CD14-positive monocyte (primary cell): Measurements from ENCODE around the gene IER2. TPM values are rescaled to one million over a fixed set of nuclear protein-coding genes. Genes with fewer than 3 reads are reported as not detected.
"Not testable (repeated sequence)": the region's sequence is repeated elsewhere in the genome, so short reads cannot be mapped to it uniquely, and the experiment has no call there.

ENCODE experiments used
- DNase-seq, 3 donors: peaks; one replicate each; pipeline ENCODE4 v3.0.0-alpha.2; 2011 to 2022
- H2AFZ ChIP-seq: 2 replicates; pipeline ENCODE4 v1.6.0; 2012; ENCODE audit warnings: mild to moderate bottlenecking, low read depth, low read length, inconsistent platforms; ENCODE audit not compliant: insufficient read depth, poor library complexity, severe bottlenecking
- H3K27ac ChIP-seq, 2 donors: 1 replicate in 1 of 2; 2 replicates in 1 of 2; pipeline ENCODE4 v1.5.1; 2012 to 2013; ENCODE audit warnings: low read length in 2 of 2, control low read depth in 1 of 2, inconsistent platforms in 1 of 2, low read depth in 1 of 2, mild to moderate bottlenecking in 1 of 2
- H3K27me3 ChIP-seq, 2 donors: one replicate each; pipeline versions ENCODE4 v1.6.0 to v1.6.1; 2011 to 2013; ENCODE audit warnings: low read length in 2 of 2; ENCODE audit not compliant: control insufficient read depth in 2 of 2, insufficient read depth in 2 of 2
- H3K36me3 ChIP-seq, 2 donors: replicated peaks in 1 of 2; 1 replicate in 1 of 2; 2 replicates in 1 of 2; pipeline versions ENCODE4 v1.5.1 to v1.6.1; 2012 to 2013; ENCODE audit warnings: low read length in 2 of 2, control low read depth in 1 of 2, inconsistent platforms in 1 of 2, mild to moderate bottlenecking in 1 of 2; ENCODE audit not compliant: insufficient read depth in 2 of 2, control insufficient read depth in 1 of 2
- H3K4me1 ChIP-seq, 2 donors: 1 replicate in 1 of 2; 2 replicates in 1 of 2; pipeline versions ENCODE4 v1.5.1 to v1.6.1; 2012 to 2013; ENCODE audit warnings: low read length in 2 of 2, control low read depth in 1 of 2, inconsistent platforms in 1 of 2, mild to moderate bottlenecking in 1 of 2, moderate library complexity in 1 of 2; ENCODE audit not compliant: insufficient read depth in 2 of 2, control insufficient read depth in 1 of 2
- H3K4me2 ChIP-seq: replicated peaks from 2 replicates; pipeline ENCODE3; 2012; ENCODE audit warnings: low read length, moderate library complexity, mild to moderate bottlenecking; ENCODE audit not compliant: poor library complexity, severe bottlenecking; ENCODE audit errors: extremely low read depth
- H3K4me3 ChIP-seq, 3 experiments: fragments of 200-600 bp in 1 of 3; sonication (generic) in 1 of 3; replicated peaks in 1 of 3; 1 replicate in 2 of 3; 2 replicates in 1 of 3; pipeline ENCODE4 v1.5.1; 2011 to 2013; ENCODE audit warnings: low read length in 3 of 3, mild to moderate bottlenecking in 3 of 3, control low read depth in 2 of 3, low read depth in 2 of 3, inconsistent platforms in 1 of 3, moderate library complexity in 1 of 3
- H3K79me2 ChIP-seq: 2 replicates; pipeline ENCODE4 v1.6.0; 2012; ENCODE audit warnings: mild to moderate bottlenecking, control low read depth, inconsistent platforms, low read length, moderate library complexity; ENCODE audit not compliant: insufficient read depth
- H3K9ac ChIP-seq: 2 replicates; pipeline ENCODE4 v1.6.0; 2017; ENCODE audit warnings: low read length, mild to moderate bottlenecking; ENCODE audit not compliant: insufficient read depth, poor library complexity, severe bottlenecking
- H3K9me3 ChIP-seq, 2 donors: replicated peaks in 1 of 2; 1 replicate in 1 of 2; 2 replicates in 1 of 2; pipeline versions ENCODE4 v1.5.1 to v1.6.1; 2012 to 2013; ENCODE audit warnings: low read length in 2 of 2, control low read depth in 1 of 2; ENCODE audit not compliant: control insufficient read depth in 1 of 2, insufficient read depth in 1 of 2
- H4K20me1 ChIP-seq: 2 replicates; pipeline ENCODE4 v1.6.0; 2012; ENCODE audit warnings: mild to moderate bottlenecking, low read length, control low read depth, moderate library complexity; ENCODE audit not compliant: insufficient read depth
- H3K27ac Mint-ChIP-seq, 7 donors: one replicate each; pipeline ENCODE4 v1.8.0; 2020; ENCODE audit warnings: mild to moderate bottlenecking in 7 of 7, mixed read lengths in 7 of 7, moderate library complexity in 6 of 7, inconsistent platforms in 2 of 7
- H3K27me3 Mint-ChIP-seq, 3 donors: one replicate each; pipeline ENCODE4 v1.8.0; 2021 to 2022; ENCODE audit warnings: low read depth in 3 of 3, mild to moderate bottlenecking in 3 of 3, mixed read lengths in 3 of 3, moderate library complexity in 3 of 3, inconsistent platforms in 1 of 3
- H3K36me3 Mint-ChIP-seq, 2 donors: one replicate each; pipeline ENCODE4 v1.8.0; 2020; ENCODE audit warnings: mixed read lengths in 2 of 2, inconsistent platforms in 1 of 2, mild to moderate bottlenecking in 1 of 2
- H3K4me1 Mint-ChIP-seq: one replicate; pipeline ENCODE4 v1.8.0; 2020; ENCODE audit warnings: mild to moderate bottlenecking, mixed read lengths
- H3K4me3 Mint-ChIP-seq, 2 donors: one replicate each; pipeline ENCODE4 v1.8.0; 2020; ENCODE audit warnings: mild to moderate bottlenecking in 2 of 2, mixed read lengths in 2 of 2, moderate library complexity in 1 of 2
- H3K9me3 Mint-ChIP-seq, 7 donors: one replicate each; pipeline ENCODE4 v1.8.0; 2020 to 2022; ENCODE audit warnings: mixed read lengths in 7 of 7, mild to moderate bottlenecking in 6 of 7, moderate library complexity in 6 of 7, inconsistent platforms in 2 of 7
- WGBS: methylation state at CpG from one replicate; pipeline ENCODE4 v1.1.5; 2013; ENCODE audit warnings: missing lambda C conversion rate; ENCODE audit not compliant: insufficient coverage; 5-methylcytosine and 5-hydroxymethylcytosine counted together
- intact Hi-C, 2 donors: fragments of 100-400 bp; cut with micrococcal nuclease; formaldehyde crosslinking; loops; one replicate each; pipeline versions ENCODE4 v1.15.0 to v1.15.1; 2023
- polyA plus RNA-seq, 3 donors: library from polyadenylated mRNA; depleted of rRNA in 1 of 3; unstranded in 2 of 3; stranded (reverse) in 1 of 3; fragments of 300-500 nt in 2 of 3; fragments of >200 nt in 1 of 3; fragmentation: Illumina TruSeq in 2 of 3; gene quantifications; 1 replicate in 2 of 3; 2 replicates in 1 of 3; pipeline ENCODE4 v1.2.3, GENCODE V29; 2012 to 2021
- TF ChIP-seq, protein P1 (sequence below): fragments of 200-600 bp; IDR thresholded peaks from one replicate; pipeline ENCODE4 v1.8.0; 2022; ENCODE audit warnings: antibody characterized with exemption, mild to moderate bottlenecking

Gene IER2
- polyA plus RNA-seq, 3 donors, result 355 to 804 (median 601) TPM

DNA sequence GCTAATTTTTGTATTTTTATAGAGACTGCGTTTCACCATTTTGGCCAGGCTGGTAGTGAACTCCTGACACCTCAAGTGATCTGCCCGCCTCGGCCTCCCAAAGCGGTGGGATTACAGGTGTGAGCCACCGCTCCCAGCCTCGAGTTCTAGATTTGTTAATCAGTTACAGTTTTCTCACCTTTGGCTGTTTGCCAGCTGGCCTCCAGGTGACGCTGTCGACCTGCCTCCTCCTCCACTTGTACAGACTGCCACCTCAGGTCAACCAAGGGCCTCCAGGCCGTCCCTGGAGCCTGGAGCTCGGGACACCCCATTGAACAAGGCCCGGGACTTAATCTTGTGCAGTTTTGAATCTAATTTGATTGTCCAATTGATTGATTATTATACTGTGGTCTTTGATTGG, 45.5 kb downstream of the IER2 start:
- H3K27ac Mint-ChIP-seq, result no peak overlapping the region
- peaks cover 0 to 4% (median 0%) of the 10 kb centered on the region in 3 donors for H3K27me3 Mint-ChIP-seq
- H3K4me2 ChIP-seq, result no peak overlapping the region
- no peaks in the 10 kb centered on the region for H3K9me3 Mint-ChIP-seq
- no peak overlapping the region for H2AFZ ChIP-seq
- no peaks in the 10 kb centered on the region for H3K79me2 ChIP-seq
- peaks cover 0 to 5% of the 10 kb centered on the region in 2 donors for H3K4me1 ChIP-seq
- H3K4me1 Mint-ChIP-seq, result peaks cover 8% of the 10 kb centered on the region
- 83% methylated on average over 11 of the region's 11 CpGs for WGBS
- H3K27ac ChIP-seq, result no peak overlapping the region
- H3K9ac ChIP-seq, result no peak overlapping the region
- H3K36me3 Mint-ChIP-seq, result no peaks in the 10 kb centered on the region
- H3K27me3 ChIP-seq, result no peaks in the 10 kb centered on the region
- H3K36me3 ChIP-seq, result no peaks in the 10 kb centered on the region
- TF ChIP-seq, protein P1, sequence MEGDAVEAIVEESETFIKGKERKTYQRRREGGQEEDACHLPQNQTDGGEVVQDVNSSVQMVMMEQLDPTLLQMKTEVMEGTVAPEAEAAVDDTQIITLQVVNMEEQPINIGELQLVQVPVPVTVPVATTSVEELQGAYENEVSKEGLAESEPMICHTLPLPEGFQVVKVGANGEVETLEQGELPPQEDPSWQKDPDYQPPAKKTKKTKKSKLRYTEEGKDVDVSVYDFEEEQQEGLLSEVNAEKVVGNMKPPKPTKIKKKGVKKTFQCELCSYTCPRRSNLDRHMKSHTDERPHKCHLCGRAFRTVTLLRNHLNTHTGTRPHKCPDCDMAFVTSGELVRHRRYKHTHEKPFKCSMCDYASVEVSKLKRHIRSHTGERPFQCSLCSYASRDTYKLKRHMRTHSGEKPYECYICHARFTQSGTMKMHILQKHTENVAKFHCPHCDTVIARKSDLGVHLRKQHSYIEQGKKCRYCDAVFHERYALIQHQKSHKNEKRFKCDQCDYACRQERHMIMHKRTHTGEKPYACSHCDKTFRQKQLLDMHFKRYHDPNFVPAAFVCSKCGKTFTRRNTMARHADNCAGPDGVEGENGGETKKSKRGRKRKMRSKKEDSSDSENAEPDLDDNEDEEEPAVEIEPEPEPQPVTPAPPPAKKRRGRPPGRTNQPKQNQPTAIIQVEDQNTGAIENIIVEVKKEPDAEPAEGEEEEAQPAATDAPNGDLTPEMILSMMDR, result no peak
- no peak overlapping the region for H3K4me3 Mint-ChIP-seq
- H3K9me3 ChIP-seq, result no peaks in the 10 kb centered on the region
- no peaks in the 10 kb centered on the region for H4K20me1 ChIP-seq
- no peak for DNase-seq
- no peak overlapping the region for H3K4me3 ChIP-seq
- intact Hi-C loops, result loop anchor here in 1 of 2 donors (5.0 kb wide), 1 partner anchor 37 kb away; no protein-coding TSS in a partner anchor

DNA sequence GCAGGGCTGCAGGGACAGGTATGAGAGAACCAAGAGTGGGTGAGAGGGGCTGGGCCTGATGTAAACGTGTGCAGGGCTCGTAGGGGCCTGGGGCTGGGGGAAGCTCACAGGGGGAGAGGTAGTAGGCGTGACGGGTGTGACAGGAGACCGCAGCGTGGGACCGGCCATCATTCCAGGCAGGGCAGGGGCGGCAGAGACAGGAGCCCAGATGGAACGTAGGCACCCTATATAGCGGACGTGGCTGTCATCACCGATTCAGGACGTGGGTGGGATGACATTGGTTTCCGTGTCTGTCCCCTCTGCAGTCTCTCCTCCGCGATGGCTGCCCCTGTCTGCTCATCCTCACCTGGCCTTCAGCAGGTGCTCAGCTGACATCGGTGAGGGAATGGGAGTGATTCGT, 48.4 kb downstream of the IER2 start:
- no peaks in the 10 kb centered on the region for H3K36me3 Mint-ChIP-seq
- H3K9me3 ChIP-seq, result no peaks in the 10 kb centered on the region
- H3K27ac Mint-ChIP-seq, result no peak overlapping the region
- no peaks in the 10 kb centered on the region for H3K27me3 ChIP-seq
- no peaks in the 10 kb centered on the region for H3K36me3 ChIP-seq
- no peaks in the 10 kb centered on the region for H3K9me3 Mint-ChIP-seq
- H3K4me2 ChIP-seq, result no peak overlapping the region
- TF ChIP-seq, protein P1, result no peak
- peaks cover 0 to 2% of the 10 kb centered on the region in 2 donors for H3K4me1 ChIP-seq
- H3K9ac ChIP-seq, result no peak overlapping the region
- peaks cover 4% of the 10 kb centered on the region for H3K4me1 Mint-ChIP-seq
- no peak overlapping the region for H3K4me3 Mint-ChIP-seq
- no peak for DNase-seq
- no peak overlapping the region for H2AFZ ChIP-seq
- peaks cover 0 to 3% (median 0%) of the 10 kb centered on the region in 3 donors for H3K27me3 Mint-ChIP-seq
- H3K27ac ChIP-seq, result no peak overlapping the region
- H3K4me3 ChIP-seq, result no peak overlapping the region
- no peaks in the 10 kb centered on the region for H3K79me2 ChIP-seq
- H4K20me1 ChIP-seq, result no peaks in the 10 kb centered on the region
- 94% methylated on average over 18 of the region's 18 CpGs for WGBS
- intact Hi-C loops, result loop anchor here in 1 of 2 donors (5.0 kb wide), 1 partner anchor 34 kb away; no protein-coding TSS in a partner anchor

DNA sequence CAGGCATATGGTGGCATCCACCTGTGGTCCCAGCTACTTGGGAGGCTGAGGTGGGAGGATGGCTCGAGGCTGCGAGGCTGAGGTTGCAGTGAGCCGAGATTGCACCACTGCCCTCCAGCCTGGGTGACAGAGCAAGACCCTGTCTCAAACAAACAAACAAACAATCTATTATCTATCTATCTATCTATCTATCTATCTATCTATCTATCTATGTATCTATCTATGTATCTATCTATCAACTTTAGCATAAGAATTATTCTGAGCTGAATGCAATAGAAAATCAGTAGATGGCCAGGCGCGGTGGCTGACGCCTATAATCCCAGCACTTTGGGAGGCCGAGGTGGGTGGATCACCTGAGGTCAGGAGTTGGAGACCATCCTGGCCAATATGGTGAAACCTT, 51.9 kb downstream of the IER2 start:
- H3K36me3 ChIP-seq, DNase-seq, intact Hi-C loops, H3K4me2 ChIP-seq, H3K9ac ChIP-seq, H3K4me3 Mint-ChIP-seq, H4K20me1 ChIP-seq, H3K4me1 ChIP-seq, H3K27me3 ChIP-seq, H3K27ac Mint-ChIP-seq, H3K4me3 ChIP-seq, H3K27ac ChIP-seq, H3K9me3 Mint-ChIP-seq, H3K79me2 ChIP-seq, H2AFZ ChIP-seq, H3K36me3 Mint-ChIP-seq, H3K4me1 Mint-ChIP-seq, H3K27me3 Mint-ChIP-seq, H3K9me3 ChIP-seq: not testable (repeated sequence)
- 96% methylated on average over 5 of the region's 7 CpGs for WGBS
